Liver (tissue), 3 donors: ENCODE results near the gene GAS6.

Experiments used
- EGR1 ChIP-seq, 2 donors: IDR thresholded peaks; 2 replicates each; pipeline ENCODE4 v1.6.1; 2016 to 2018; ENCODE audit warnings: antibody characterized with exemption in 2 of 2, low read depth in 2 of 2
- GABPA ChIP-seq, 2 donors: IDR thresholded peaks in 1 of 2; conservative IDR thresholded peaks in 1 of 2; 2 replicates each; pipeline ENCODE4 v1.6.1; 2016; ENCODE audit warnings: antibody characterized with exemption in 2 of 2, mild to moderate bottlenecking in 1 of 2, moderate library complexity in 1 of 2
- RAD21 ChIP-seq, 2 donors: IDR thresholded peaks; 2 replicates each; pipeline ENCODE4 v1.6.1; 2016; ENCODE audit warnings: antibody characterized with exemption in 2 of 2, mild to moderate bottlenecking in 2 of 2
- SP1 ChIP-seq: IDR thresholded peaks from 2 replicates; pipeline ENCODE4 v1.6.1; 2018; ENCODE audit warnings: antibody characterized with exemption, mild to moderate bottlenecking
- TAF1 ChIP-seq: conservative IDR thresholded peaks from 2 replicates; pipeline ENCODE4 v1.6.1; 2016; ENCODE audit warnings: antibody characterized with exemption, mild to moderate bottlenecking
- YY1 ChIP-seq: IDR thresholded peaks from 2 replicates; pipeline ENCODE4 v1.6.1; 2016; ENCODE audit warnings: antibody characterized with exemption, mild to moderate bottlenecking
- TF ChIP-seq, protein P1 (sequence below): fragments of 150-350 bp; IDR thresholded peaks from 2 replicates; pipeline ENCODE4 v1.5.1; 2017; ENCODE audit warnings: improper control_type of control experiment, low read depth, low read length; ENCODE audit not compliant: missing input control
- TF ChIP-seq, protein P2 (sequence below): IDR thresholded peaks from 2 replicates; pipeline ENCODE4 v1.6.1; 2016; ENCODE audit warnings: antibody characterized with exemption
- TF ChIP-seq, protein P3 (sequence below): IDR thresholded peaks from 2 replicates; pipeline ENCODE4 v1.6.1; 2016; ENCODE audit warnings: antibody characterized with exemption, mild to moderate bottlenecking
- TF ChIP-seq, protein P4 (sequence below): IDR thresholded peaks from 2 replicates; pipeline ENCODE4 v1.6.1; 2016; ENCODE audit warnings: antibody characterized with exemption
- TF ChIP-seq, protein P5 (sequence below): IDR thresholded peaks from 2 replicates; pipeline ENCODE4 v1.6.1; 2016; ENCODE audit warnings: antibody characterized with exemption
- donor health status: healthy.
- donor health status: healthy.

DNA sequence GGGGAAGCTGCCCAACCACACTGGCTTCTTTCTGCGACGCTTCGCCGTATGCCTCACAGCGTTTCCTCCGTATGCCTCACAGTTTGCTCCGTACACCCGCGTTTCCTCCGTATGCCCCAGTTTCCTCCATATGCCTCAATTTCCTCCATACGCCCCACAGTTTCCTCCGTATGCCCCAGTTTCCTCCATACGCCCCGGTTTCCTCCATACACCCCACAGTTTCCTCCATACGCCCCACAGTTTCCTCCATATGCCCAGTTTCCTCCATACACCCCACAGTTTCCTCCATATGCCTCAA, 22.6 kb downstream of the GAS6 start:
- TF ChIP-seq, protein P1, sequence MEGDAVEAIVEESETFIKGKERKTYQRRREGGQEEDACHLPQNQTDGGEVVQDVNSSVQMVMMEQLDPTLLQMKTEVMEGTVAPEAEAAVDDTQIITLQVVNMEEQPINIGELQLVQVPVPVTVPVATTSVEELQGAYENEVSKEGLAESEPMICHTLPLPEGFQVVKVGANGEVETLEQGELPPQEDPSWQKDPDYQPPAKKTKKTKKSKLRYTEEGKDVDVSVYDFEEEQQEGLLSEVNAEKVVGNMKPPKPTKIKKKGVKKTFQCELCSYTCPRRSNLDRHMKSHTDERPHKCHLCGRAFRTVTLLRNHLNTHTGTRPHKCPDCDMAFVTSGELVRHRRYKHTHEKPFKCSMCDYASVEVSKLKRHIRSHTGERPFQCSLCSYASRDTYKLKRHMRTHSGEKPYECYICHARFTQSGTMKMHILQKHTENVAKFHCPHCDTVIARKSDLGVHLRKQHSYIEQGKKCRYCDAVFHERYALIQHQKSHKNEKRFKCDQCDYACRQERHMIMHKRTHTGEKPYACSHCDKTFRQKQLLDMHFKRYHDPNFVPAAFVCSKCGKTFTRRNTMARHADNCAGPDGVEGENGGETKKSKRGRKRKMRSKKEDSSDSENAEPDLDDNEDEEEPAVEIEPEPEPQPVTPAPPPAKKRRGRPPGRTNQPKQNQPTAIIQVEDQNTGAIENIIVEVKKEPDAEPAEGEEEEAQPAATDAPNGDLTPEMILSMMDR, result no peak
- TF ChIP-seq RAD21 (IDR thresholded peaks at IDR 0.05), result no peak
- TF ChIP-seq, protein P2, sequence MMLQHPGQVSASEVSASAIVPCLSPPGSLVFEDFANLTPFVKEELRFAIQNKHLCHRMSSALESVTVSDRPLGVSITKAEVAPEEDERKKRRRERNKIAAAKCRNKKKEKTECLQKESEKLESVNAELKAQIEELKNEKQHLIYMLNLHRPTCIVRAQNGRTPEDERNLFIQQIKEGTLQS, result no peak
- no peak for TF ChIP-seq TAF1
- no peak for TF ChIP-seq GABPA (IDR thresholded peaks at IDR 0.05 in 1 of 2, conservative IDR thresholded peaks at IDR 0.05 in 1 of 2)
- TF ChIP-seq, protein P3, sequence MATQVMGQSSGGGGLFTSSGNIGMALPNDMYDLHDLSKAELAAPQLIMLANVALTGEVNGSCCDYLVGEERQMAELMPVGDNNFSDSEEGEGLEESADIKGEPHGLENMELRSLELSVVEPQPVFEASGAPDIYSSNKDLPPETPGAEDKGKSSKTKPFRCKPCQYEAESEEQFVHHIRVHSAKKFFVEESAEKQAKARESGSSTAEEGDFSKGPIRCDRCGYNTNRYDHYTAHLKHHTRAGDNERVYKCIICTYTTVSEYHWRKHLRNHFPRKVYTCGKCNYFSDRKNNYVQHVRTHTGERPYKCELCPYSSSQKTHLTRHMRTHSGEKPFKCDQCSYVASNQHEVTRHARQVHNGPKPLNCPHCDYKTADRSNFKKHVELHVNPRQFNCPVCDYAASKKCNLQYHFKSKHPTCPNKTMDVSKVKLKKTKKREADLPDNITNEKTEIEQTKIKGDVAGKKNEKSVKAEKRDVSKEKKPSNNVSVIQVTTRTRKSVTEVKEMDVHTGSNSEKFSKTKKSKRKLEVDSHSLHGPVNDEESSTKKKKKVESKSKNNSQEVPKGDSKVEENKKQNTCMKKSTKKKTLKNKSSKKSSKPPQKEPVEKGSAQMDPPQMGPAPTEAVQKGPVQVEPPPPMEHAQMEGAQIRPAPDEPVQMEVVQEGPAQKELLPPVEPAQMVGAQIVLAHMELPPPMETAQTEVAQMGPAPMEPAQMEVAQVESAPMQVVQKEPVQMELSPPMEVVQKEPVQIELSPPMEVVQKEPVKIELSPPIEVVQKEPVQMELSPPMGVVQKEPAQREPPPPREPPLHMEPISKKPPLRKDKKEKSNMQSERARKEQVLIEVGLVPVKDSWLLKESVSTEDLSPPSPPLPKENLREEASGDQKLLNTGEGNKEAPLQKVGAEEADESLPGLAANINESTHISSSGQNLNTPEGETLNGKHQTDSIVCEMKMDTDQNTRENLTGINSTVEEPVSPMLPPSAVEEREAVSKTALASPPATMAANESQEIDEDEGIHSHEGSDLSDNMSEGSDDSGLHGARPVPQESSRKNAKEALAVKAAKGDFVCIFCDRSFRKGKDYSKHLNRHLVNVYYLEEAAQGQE, result no peak
- no peak for TF ChIP-seq SP1
- no peak for TF ChIP-seq YY1
- TF ChIP-seq, protein P4, sequence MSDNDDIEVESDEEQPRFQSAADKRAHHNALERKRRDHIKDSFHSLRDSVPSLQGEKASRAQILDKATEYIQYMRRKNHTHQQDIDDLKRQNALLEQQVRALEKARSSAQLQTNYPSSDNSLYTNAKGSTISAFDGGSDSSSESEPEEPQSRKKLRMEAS, result no peak
- TF ChIP-seq, protein P5, sequence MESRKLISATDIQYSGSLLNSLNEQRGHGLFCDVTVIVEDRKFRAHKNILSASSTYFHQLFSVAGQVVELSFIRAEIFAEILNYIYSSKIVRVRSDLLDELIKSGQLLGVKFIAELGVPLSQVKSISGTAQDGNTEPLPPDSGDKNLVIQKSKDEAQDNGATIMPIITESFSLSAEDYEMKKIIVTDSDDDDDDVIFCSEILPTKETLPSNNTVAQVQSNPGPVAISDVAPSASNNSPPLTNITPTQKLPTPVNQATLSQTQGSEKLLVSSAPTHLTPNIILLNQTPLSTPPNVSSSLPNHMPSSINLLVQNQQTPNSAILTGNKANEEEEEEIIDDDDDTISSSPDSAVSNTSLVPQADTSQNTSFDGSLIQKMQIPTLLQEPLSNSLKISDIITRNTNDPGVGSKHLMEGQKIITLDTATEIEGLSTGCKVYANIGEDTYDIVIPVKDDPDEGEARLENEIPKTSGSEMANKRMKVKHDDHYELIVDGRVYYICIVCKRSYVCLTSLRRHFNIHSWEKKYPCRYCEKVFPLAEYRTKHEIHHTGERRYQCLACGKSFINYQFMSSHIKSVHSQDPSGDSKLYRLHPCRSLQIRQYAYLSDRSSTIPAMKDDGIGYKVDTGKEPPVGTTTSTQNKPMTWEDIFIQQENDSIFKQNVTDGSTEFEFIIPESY, result no peak
- no peak for TF ChIP-seq EGR1 (IDR thresholded peaks at IDR 0.05; ENCODE audit: low read depth in 2 of 2)
